ENCODE data around the gene ZNF23. TPM values are rescaled to one million over a fixed set of nuclear protein-coding genes. Genes with fewer than 3 reads are reported as not detected.
A peak's percentile ranks its signal among the peaks of the same experiment; 100 is the strongest.
"Not testable (repeated sequence)": the region's sequence is repeated elsewhere in the genome, so short reads cannot be mapped to it uniquely, and the experiment has no call there.

The ZNF23 gene
- 5.9 and 10.5 TPM in 2 replicates for total RNA-seq

DNA sequence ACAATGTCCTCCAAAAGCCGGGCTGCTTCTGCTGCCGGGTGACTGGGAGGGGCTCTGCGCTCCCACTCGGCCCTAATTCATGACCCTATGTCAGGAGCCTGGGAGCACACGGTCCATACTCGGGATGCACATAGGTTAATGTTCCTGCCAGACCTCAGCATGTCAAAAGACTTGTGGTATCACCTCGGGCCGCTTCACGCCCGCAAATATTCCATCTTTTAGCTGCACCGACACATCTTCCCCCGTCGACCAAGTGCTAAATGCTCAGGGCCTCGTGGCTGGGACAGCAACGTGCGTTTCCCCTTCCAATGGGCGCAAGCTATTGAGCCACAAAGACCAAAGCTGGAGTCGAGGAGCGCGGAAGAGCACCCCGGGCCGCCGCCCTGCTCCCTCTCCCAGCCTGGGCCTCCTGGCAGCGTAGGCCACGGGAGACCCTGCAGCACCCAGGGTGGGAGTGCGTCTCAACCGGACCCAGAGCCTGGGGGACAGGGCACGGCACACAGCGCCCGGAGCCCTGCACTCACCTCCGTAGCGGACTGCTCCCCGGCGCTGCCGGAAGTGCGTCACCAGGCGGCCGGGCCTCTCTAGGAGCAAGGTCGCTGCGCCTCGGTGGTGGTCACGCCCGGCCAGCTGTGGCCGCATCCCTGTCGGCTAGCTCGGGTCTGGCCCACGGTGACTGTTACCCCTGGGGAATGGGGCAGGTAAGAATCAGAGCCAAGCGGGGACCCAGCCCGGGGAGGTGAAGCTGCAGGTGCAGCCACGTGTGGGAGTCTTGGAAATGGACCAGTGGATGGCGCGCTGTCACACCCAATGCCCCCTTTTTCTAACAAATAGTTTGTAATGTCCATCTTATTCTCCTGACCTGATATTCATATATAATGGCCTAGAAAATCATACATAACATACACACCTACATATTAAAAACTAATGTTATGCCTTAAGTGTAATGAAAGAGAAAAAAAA, at the start of gene ZNF23:
ZNF23 (minus strand) TSS at position 562 of the 963 bp plus-strand sequence. CDS start 5,451 bp downstream, outside the sequence.
- peak; percentile 26 for DNase-seq (ENCODE audit: low read depth)

DNA sequence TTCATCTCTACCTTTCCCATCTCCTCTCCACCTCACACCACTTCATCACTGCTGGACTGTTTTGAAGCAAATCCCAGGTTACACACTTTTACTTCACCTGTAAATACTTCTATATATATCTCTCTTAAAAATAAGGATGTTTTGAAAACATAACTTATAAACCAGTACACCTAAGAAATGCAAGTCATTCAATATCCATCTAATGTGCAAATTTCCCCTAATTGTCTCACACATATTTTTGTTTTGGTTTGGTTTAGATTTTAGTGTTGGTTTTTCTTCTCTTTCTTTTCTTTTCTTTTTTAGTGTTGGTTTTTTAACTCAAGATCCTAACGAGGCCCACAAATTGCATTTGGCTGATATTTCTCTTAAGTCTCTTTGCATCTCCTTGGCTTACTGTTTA, 45.0 kb upstream of the ZNF23 start:
- DNase-seq (ENCODE audit: low read depth) = no peak

DNA sequence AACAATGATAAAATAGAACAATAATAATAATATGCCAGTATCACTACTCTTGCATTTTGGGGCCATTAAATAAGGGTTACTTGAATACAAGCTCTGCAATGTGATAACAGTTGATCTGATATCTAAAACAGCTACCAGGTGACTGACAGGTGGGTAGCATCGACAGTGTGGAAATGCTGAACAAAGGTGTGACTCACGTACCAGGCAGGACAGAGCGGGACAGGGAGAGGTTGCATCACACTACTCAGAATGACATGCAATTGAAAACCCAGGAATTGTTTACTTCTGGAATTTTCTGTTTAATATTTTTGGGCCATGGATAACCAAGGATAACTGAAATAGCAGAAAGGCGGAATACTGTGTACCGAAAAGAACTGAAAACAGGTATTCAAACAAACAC, 42.9 kb upstream of the ZNF23 start:
- DNase-seq (ENCODE audit: low read depth) = no peak

- not testable (repeated sequence) for DNase-seq (ENCODE audit: low read depth)
These were observed 42.0 kb upstream of the ZNF23 start for GRCh38 chr16:71504051-71504450.

DNA sequence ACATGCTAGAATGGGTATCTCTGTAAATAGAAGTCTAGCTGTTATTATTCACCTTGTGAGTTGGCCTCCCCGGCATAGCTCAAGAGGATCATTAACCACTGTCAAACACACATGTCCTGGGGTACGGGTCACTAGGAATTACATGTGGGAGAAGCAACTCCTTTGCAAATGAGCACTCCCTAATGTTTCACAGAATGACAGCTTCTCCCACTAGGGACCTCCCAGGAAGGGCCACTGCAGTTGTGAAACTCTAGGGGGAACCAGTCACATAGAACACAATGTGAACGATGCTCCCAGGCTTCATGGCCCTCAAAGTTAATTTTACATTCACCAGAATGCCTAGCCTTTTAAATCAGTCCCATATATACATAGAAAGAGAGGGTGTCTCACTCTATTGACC, 39.5 kb upstream of the ZNF23 start:
- peak; percentile 22 for DNase-seq (ENCODE audit: low read depth)

DNA sequence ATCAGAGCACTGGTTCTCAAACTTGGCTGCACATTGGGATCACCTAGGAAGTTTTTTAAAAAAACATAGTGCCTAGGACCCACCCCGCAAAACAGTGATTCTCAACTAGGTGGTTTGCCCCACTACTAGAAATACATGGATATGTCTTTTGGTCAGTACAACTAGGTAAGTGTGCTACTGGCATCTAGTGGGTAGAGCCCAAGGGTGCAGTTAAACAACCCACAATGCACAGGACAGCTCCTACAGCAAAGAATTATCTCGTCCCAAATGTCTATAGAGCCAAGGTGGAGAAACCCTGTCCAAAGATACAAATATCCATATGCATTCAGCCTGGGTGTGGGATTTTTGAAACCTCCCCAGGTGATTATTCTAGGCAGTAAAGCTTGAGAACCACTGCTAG, 38.9 kb upstream of the ZNF23 start:
- no peak for DNase-seq (ENCODE audit: low read depth)

DNA sequence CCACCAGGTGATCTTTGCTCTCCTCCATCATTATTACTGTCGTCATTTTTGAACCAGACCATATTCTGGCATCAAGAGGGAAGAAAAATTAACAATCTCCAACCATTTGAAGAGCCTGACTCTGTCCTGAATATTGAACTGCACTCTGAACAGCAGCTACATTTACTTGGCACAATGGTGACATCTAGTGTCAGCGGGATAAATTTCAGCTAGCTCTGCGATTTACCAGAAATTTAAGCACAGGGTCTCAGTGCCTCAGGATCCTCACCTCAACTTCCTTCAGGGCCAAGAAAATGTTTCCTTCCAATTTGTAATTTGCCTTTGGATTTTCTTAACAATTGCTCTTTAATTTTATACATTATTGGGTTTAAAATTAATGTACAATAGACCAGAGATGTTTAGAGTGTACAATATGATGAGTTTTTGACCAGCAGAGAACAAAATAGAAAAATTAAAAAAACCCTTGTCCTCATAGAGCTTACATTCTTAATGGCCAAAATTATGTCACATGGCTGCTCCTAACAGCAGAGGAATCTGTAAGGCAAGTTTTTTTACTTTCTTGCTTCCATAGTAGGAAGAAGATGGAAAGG, 37.8 kb upstream of the ZNF23 start:
- peak; percentile 65 for DNase-seq (ENCODE audit: low read depth)

DNA sequence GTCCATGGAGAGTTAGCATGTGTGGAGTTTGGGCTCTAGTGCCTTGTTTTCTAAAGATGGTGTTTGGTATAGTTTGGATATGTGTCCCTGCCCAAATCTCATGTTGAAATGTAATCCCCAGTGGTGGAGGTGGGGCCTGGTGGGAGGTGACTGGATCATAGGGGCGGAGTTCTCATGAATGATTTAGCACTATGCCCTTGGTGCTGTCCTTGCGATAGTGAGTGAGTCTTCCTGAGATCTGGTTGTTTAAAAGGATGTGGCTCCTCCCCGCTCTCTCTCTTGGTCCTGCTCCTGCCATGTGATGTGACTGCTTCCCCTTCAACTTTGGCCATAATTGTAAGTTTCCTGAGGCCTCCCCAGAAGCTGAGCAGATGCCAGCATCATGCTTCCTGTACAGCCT, 36.0 kb upstream of the ZNF23 start:
- no peak for DNase-seq (ENCODE audit: low read depth)

- DNase-seq (ENCODE audit: low read depth) = no peak
These were observed 31.2 kb upstream of the ZNF23 start for GRCh38 chr16:71493213-71493612.

- DNase-seq (ENCODE audit: low read depth) = no peak
These were observed 30.7 kb upstream of the ZNF23 start for GRCh38 chr16:71492786-71493185.

DNA sequence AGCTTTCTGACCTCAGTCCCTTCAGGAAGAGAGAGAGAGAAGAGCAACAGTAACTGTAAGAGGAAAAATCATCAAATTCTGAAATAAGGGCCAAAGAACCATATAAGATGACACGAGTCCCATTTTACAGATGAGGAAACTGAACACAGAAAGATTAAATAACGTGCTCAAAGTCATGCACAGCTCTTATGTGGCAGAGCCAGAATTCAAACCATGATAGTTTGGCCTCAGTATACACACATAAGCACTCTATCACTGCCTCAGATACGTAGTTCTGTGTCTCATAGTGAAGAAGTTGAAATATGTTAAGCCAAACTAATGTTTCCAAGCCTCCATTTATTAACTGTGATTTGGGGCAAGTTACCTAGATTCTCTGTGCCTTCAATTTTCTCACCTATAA, 29.0 kb upstream of the ZNF23 start:
- DNase-seq (ENCODE audit: low read depth) = no peak

- DNase-seq (ENCODE audit: low read depth) = no peak
These were observed 28.3 kb upstream of the ZNF23 start for GRCh38 chr16:71490361-71490760.

DNA sequence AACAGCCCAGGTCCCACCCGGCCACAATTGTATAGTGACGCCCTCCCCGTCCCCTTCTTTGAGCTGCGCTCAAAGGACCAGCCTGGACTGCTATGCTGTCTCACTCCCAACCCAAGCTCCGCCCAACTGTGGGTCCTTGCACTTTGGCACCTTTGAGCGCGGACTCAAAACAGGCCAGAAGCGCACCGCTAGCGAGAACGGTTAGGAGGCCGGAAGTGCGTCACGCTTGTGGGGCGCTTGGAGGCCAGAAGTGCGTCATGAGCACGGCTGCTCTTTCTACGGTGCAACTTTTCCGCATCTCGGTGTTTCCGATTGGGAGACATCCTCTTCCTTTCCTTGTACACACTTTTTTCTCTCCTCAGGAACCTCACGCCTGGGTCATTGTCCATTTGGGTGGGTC, 27.1 kb upstream of the ZNF23 start, which contains the start of gene ZNF19:
ZNF19 (minus strand) TSS at position 203 of the 400 bp plus-strand sequence. CDS start 7,210 bp downstream, outside the sequence.
- DNase-seq (ENCODE audit: low read depth) = no peak

GRCh38 chr16:71484006-71484893, 22.2 kb upstream of the ZNF23 start:
- peak; percentile 86 for DNase-seq (ENCODE audit: low read depth)

DNA sequence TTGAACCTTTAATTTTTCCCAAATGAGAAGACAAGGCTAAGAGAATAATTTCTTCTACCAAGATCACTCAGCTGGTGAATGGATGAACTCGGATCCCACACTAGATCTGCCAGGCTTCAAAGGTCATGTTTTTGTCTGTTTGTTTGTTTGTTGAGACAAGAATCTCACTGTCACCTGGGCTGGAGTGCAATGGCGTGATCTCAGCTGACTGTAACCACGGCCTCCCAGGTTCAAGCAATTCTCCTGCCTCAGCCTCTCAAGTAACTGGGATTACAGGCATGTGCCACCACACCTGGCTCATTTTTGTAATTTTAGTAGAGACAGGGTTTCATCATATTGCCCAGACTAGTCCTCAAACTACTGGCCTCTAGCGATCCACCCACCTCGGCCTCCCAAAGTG, 20.5 kb upstream of the ZNF23 start:
- no peak for DNase-seq (ENCODE audit: low read depth)

DNA sequence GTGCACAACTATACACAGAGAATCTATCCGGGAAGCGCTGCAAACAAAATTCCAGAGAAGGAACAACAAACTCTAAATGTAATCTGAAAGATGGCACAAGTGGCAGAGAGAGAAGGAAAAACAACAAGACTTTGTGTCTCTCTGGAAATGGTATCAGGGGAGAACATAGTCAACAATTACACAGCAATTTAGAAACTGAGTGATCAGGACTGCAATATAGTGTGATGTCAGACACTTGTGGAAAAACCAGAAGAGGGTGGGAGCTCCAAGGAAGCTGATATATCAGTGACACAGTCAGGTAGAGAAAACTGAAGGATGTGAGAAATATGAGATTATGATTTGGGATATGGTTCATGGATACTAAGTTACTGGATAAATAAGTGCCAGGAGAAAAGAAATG, 18.9 kb upstream of the ZNF23 start:
- DNase-seq (ENCODE audit: low read depth) = no peak

DNA sequence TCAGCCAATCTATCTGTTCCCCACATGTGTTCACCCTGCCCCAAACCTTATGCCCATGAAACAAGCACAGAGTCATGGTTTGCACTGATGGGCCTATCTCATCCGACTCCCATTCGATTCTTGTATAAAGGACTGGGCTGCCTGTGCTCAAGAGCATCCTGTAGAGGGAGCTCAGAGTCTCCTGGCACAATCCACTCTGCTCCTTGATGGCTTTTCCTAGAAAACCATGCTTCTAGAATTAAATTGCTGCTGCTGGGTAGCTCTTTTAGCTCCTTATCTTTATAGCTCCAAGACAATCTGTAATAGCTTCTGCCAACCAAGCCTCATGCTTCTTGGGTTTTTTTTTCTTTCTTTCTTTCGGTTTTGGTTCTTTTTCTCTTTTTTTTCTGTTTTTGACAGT, 17.4 kb upstream of the ZNF23 start:
- peak; percentile 25 for DNase-seq (ENCODE audit: low read depth)

GRCh38 chr16:71476457-71477124, 14.5 kb upstream of the ZNF23 start:
- no peak for DNase-seq (ENCODE audit: low read depth)

DNA sequence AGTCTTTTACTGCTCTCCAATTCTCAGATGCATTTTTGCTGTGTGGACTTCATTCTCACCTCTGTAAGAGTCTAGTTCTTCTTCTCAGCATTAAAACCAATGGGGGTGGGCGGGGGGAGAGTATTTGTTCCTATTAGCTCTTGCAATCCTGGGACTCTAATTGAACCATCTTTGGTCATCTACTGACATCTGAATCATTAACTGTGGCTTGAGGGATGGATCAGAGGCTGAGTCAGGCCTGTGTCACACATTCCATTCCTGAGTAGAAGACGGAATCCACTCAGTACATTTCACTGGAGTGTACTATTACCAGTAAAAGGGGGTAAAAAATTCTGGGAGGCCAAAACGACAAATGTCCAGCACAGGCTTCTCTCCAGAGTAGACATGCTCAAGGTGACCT, 12.8 kb upstream of the ZNF23 start:
- DNase-seq (ENCODE audit: low read depth) = peak; percentile 92

DNA sequence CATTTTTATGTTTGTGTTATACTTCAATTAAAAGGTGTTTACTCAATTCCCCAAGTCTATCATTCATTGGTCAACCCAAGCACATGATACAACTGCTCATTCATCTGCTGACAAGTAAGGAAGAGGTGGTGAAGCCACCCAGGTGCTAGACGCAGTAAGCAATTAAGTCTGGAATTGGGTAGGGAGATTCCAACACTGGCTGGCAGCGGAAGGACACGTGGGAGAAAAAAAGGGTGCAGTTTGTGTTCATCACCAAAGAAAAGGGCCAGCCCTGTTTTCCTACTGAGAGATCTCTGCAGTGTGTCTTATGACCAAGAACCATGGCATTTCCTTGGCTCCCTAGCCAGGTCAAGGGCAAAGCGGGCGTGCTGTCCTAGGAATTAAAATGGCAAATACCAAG, 11.8 kb upstream of the ZNF23 start:
- DNase-seq (ENCODE audit: low read depth) = peak; percentile 13

- DNase-seq (ENCODE audit: low read depth) = no peak
These were observed 10.9 kb upstream of the ZNF23 start for GRCh38 chr16:71472931-71473330.
